HG03175 (cell line): ENCODE results near the gene PKMYT1.
A peak's percentile ranks its signal among the peaks of the same experiment; 100 is the strongest.

ENCODE experiments used
- ATAC-seq: cut with Tn5 transposase; IDR thresholded peaks from one replicate; pipeline ENCODE4 v1.9.1; 2021; ENCODE audit warnings: mild to moderate bottlenecking, moderate library complexity; ENCODE audit not compliant: unreplicated experiment

PKMYT1 gene

GRCh38 chr16:2974319-2975056, 5.8 kb downstream of the PKMYT1 start:
- ATAC-seq: no peak

- ATAC-seq: no peak
Measured at GRCh38 chr16:2973605-2974318, 6.5 kb downstream of the PKMYT1 start.

- ATAC-seq: no peak
Measured at GRCh38 chr16:2973093-2973492, 7.2 kb downstream of the PKMYT1 start.

- no peak for ATAC-seq
Measured at GRCh38 chr16:2971985-2972784, 8.1 kb downstream of the PKMYT1 start.

- no peak for ATAC-seq
Measured at GRCh38 chr16:2971134-2971984, 8.9 kb downstream of the PKMYT1 start.

- ATAC-seq: no peak
Measured at GRCh38 chr16:2970563-2970962, 9.7 kb downstream of the PKMYT1 start.

- peak; percentile 37 for ATAC-seq
Measured at GRCh38 chr16:2969545-2970521, 10.4 kb downstream of the PKMYT1 start.

GRCh38 chr16:2968738-2969544, 11.3 kb downstream of the PKMYT1 start, which contains the start of gene PAQR4:
PAQR4 (plus strand) TSS chr16:2969348; CDS start chr16:2969675, 327 bp downstream.
- peak; percentile 74 for ATAC-seq

GRCh38 chr16:2968368-2968737, 11.9 kb downstream of the PKMYT1 start:
- no peak for ATAC-seq

- ATAC-seq: no peak
Measured at GRCh38 chr16:2967721-2968161, 12.5 kb downstream of the PKMYT1 start.

- no peak for ATAC-seq
Measured at GRCh38 chr16:2967211-2967631, 13.0 kb downstream of the PKMYT1 start.

- ATAC-seq: no peak
Measured at GRCh38 chr16:2966808-2967191, 13.4 kb downstream of the PKMYT1 start.

GRCh38 chr16:2966043-2966807, 14.0 kb downstream of the PKMYT1 start:
- ATAC-seq: no peak

- ATAC-seq: no peak
Measured at GRCh38 chr16:2964475-2965336, 15.5 kb downstream of the PKMYT1 start.

GRCh38 chr16:2963723-2964474, 16.3 kb downstream of the PKMYT1 start, which contains the start of gene KREMEN2:
KREMEN2 (plus strand) TSS chr16:2964275; CDS start chr16:2964521, 246 bp downstream.
- ATAC-seq: no peak
